HG03280 (cell line): ENCODE data around the gene TMCC1.
"Not testable (repeated sequence)": the region's sequence is repeated elsewhere in the genome, so short reads cannot be mapped to it uniquely, and the experiment has no call there.

ENCODE experiments used
- ATAC-seq: cut with Tn5 transposase; IDR thresholded peaks from one replicate; pipeline ENCODE4 v1.9.1; 2021; ENCODE audit warnings: mild to moderate bottlenecking, moderate library complexity; ENCODE audit not compliant: unreplicated experiment

TMCC1 gene

DNA sequence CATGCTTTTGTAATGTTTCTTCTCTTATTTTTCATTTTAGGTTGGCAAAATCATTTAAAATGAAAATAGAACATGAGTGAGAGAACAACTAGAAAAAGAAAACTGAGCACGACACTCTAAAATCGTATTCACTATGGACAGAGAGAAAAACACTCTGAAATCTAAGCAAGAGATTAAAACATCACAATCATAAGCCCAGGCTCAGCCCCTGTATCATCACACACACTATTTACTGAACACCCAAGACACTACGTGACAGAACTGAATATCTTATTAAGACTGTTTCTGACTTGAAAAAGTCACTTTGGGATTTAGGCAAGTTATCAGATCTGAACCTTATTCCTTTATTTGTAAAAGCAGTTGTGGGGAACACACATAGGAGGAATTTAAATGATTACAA lies 204.5 kb downstream of the TMCC1 start:
- ATAC-seq, result no peak

DNA sequence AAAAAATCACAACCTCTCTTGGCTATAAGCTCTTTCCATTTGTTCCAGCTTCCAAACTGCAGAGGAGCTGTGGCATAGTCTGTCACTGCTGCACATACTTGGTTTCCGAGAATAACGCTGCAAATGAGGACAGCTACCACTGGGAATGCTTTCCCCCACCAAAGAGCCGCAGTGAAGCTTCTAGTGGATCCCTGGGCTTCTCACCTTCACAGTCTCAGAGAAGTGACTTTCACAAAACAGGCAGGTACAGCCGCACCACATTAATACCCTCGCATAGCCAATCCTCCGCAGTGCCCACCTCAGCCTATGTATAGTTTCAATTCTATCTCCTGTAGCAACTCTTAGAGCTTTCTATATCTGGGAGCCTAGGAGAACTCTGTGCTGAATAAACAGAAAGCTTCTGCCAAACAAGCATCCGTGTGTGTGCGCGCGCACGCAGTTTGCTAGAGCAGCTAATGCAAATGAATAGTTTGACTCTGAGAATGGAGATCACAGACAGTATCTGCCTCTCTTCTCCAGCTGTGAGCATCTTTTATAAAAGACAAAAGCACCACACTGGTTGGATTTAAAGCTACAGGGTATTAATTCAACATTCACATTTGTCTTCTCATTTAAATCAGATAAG lies 205.1 kb downstream of the TMCC1 start:
- no peak for ATAC-seq

- no peak for ATAC-seq
These were observed 205.9 kb downstream of the TMCC1 start for GRCh38 chr3:129687586-129688125.

DNA sequence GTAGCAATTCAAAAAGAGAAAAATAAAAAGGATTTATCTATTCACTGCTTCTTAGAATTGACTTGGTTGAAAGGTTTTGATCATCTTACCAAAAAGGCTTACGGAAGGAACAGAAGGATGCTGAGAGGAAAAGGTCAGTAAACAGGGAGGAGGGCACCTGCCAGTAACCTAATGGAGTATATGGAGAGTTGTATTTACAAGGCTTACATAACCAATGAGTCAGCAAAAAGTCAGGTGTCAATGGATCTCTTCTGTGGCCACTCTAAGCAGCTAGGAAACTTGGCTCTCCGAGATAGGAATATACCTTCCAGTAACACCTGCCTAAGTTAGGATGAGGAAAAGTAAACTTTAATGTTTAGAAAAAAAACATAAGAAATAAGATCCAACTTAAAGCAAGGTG lies 206.6 kb downstream of the TMCC1 start:
- no peak for ATAC-seq

GRCh38 chr3:129684270-129684669 lies 209.2 kb downstream of the TMCC1 start:
- ATAC-seq, result no peak

DNA sequence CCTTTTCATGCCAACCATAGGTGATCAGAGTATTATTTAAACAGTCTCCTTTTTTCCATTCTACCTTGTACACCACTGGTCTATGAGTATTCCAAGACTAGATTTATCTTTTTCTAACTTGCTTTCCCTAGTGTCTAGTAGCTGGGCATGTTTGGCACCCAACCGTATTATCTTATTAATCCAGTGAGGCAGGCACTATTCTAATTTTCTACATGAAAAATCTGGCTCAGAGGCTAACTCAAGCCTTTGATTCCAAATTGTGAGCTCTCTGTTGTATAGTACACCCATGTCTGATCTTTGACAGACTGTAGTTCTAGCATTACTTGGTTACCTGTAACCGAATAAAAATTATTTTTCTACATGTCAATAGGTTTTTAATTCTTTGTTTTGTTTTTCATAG lies 210.3 kb downstream of the TMCC1 start:
- no peak for ATAC-seq

- no peak for ATAC-seq
These were observed 216.5 kb downstream of the TMCC1 start for GRCh38 chr3:129676985-129677384.

DNA sequence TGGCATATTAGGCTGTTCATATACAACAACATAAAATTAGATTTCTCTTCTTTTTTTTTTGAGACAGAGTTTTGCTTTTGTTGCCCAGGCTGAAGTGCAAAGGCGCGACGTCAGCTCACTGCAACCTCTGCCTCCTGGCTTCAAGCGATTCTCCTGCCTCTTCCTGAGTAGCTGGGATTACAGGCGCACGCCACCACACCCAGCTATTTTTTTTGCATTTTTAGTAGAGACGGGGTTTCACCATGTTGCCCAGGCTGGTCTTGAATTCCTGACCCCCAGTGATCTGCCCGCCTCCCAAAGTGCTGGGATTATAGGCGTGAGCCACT lies 218.8 kb downstream of the TMCC1 start:
- not testable (repeated sequence) for ATAC-seq

DNA sequence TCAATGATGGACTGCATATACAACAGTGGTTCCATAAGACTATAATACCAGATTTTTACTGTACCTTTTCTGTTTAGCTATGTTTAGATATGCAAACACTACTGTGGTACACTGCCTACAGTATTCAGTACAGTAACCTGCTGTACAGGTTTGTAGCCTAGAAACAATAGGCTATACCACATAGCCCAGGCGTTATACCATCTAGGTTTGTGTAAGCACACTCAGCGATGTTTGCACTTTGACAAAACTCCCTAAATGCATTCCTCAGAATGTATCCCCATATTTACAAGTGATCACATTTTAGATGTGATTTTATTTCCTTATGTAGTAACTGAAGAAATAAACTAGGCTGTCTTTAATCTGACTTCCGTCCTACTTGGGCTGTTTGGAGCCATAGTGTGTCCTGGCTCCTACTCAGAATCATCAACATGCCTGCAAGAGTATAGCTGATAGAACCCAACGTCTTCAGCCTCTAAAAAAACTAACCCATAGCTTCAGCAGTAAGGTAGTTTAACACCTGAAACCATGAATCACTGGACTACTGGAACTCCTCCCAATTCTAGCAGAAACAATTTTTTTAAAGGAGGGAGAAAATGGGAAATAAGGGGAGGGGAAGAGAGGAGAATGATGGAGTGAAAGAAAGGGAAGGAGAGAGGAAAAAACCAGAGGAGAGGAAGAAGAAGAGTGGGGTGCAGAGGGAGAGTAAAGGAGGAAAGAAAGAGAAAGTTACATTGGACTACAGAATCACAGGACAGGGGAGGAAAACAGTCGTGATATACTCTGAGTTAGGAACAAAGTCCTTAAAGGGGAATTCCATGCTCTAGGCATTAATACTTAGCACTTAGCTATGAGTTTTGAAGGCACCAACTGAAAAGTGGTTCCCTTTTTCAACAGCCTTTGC lies 219.4 kb downstream of the TMCC1 start:
- no peak for ATAC-seq

GRCh38 chr3:129673012-129673411 lies 220.5 kb downstream of the TMCC1 start:
- no peak for ATAC-seq

DNA sequence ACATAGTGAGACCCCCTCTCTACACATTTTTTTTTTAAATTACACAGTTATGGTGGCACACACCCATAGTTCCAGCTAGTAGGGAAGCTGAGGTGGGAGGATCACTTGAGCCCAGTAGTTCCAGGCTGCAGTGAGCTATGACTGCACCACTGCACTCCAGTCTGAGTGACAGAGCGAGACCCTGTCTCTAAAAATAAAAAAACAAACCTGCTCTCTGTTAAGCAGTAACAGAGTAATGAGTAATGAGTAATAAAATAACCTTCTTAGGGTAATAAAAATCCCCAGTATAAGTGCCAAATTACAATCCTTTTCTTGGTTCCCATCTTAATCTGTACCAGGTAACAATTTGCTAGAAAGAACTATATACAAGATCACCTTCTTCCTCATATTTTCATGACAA lies 221.1 kb downstream of the TMCC1 start:
- ATAC-seq, result no peak

DNA sequence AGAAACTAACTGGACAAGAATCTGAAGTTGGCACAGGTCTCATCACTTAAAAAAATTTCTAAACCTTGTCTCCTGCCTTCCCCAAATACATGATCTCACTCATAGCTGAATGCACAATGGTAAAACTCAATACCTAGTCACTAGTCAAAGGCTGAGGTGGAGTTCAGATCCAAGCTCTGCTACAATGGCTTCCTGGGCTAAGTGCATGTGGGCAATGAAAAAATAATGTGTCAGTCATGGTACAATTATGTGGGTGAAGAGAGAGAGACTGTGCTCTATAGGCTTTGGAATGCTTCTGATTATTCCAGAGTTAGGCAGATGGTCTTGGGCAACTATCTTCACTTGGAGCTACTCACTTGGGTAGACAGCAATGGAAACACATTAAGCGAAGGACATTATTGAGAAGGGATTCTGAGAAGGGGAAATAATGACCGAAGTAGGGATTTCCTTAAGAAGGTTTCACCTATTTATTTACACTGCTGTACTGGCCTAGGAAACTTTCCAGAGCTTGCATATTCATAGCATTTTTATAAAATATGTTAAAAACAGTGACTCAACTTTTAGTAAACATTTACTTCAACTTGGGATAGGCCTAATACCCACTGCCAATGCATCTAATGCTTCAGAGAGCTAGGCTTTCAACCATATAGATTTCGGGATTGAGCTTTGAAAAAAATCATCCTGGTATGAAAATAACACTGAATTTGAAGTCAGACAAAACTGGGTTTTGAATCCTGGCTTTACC lies 228.3 kb downstream of the TMCC1 start:
- ATAC-seq, result no peak

DNA sequence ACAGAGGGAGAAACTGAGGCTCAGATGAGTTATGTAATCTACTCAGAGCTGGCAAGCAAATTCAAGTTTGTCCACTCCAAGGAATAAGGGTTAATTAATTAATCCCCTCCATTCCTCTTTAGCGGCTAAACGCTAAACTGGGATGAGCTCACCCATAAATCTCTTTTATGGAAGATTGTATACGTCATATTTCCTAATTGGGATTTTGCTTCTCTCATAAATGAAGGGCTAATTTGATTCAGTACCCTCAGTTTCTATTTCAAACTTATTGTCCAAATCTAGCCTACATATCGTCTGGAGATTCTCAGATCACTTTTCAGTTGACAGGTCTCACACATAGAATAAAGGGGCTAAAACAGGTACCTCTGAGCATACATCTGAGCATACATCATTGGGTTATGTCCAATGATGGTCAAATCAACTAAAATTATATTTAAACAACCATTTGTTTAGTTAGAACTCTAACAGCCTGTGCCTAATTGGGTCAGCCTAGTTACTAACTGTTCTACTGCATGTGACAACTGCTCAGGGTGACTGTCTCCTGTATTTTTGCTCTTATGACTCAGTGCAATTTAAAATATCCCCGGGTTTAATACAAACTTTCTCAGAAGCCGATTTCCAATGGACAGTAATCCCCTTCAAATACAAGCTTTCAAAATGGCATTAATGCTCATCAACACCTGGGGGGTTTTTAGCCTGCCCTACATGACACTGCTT lies 229.4 kb downstream of the TMCC1 start:
- ATAC-seq, result no peak

DNA sequence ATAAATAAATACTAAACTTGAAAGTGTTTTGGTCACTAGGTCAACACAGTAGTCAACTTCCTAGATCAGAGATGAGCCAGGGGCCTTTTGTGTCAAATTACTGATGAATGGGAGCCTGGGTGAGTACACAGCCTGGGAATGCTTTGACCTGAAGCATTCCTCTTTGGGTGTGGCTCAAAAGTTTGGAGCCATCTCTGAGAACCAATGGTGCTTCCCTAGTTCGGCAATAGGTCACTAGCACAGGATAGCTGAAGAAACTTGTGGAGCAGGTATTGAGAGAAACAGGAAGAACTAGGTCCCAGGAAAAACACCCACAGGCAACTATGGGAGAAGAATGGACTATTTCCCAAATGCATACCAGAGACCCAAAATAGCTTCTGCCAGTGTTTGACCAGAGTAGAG lies 230.5 kb downstream of the TMCC1 start:
- ATAC-seq, result no peak

GRCh38 chr3:129662191-129662608 lies 231.3 kb downstream of the TMCC1 start:
- no peak for ATAC-seq

DNA sequence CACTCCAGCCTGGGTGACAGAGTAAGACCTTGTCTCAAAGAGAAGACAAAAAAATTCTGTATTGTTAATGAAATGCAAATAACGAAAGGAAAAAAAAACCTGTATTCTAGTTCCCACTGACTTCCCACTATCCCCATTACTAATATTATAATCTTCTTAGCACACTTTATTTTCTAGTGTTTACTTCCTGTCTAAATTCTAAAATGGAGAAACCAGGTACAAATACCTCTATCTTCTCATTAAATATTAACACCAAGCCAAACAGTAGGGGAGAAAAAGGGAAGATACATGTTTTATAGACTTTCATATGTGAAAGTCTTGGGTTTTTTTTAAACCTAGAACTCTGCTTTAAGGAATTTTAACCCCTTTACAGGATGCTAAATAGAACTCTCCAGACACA lies 231.7 kb downstream of the TMCC1 start:
- ATAC-seq, result no peak

DNA sequence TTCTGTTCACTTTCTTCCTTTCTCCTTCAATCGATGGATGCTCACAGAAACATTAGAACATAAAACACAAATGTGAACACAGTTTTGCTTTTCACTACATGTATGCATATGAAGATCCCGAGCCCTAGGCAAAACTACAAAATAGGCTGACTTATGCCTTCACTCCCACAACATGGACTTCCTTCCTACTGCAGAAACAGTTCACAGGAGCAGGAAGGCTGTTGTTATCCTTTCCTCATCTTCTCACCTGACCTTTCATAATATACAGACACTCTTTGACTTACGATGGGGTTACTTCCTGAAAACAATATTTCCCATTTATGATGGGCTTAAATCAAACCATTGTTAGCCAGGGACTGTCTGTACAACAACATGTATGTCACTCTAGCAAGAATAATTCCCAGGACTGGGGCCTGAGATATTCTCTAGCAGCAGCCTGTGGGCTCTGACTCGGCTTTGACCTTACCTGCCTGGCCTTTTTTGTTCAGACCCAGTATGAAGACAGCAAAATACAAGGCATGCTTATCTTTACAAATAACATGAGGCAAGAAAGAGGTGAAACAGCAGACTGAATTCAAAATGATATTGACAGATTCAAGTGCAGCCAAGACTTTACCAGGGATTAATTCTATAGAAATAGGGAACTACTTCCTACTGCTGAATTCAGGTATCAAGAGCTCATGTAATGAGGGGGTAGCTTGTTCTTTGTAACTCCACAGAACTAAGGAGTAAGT lies 235.2 kb downstream of the TMCC1 start:
- no peak for ATAC-seq

DNA sequence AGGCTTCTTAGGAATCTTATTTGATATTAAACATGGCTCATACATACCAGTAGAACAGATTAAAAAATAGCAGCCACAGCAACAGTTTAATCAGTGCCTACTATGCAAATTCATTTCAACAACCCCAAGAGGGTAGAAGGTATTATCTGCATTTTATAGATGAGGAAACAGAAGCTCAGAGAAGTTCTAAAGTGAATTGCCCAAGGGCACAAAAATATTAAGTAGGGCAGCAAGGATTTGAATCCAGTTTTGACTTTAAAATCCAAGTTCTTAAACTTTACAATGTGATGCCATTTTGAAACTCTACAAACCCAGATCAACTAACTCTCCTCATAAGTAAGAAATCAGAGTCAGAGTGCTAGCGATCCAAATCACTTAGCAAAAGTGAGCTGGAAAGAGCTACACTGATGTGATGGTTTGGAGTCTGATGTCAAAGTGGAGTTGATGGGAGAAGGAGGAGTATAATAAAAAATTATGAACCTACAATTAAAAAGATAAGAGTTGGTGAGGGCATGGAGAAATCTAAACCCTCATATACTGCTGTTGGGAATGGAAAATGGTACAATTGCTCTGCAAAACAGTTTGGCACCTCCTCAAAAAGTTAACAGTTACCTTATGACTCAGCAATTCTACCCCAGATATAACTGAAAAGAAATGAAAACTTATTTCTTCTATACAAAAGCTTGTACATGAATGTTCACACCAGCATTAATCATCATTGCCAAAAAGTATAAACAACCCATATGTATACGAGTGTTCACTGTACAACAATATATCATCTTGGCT lies 236.1 kb downstream of the TMCC1 start:
- ATAC-seq, result no peak

GRCh38 chr3:129656659-129657247 lies 236.8 kb downstream of the TMCC1 start:
- no peak for ATAC-seq
